ENCODE results near the gene SLC11A2. TPM values are rescaled to one million over a fixed set of nuclear protein-coding genes. Genes with fewer than 3 reads are reported as not detected.

SLC11A2 gene
- total and polyA plus RNA-seq, 12 donors = 21.7 to 82.2 (median 49.7) TPM

- intact Hi-C loops (cut with DNase I) = loop anchor here in 1 of 2 donors (10.0 kb wide), 1 partner anchor 120 kb away; the partner anchor contains the start of gene TMPRSS12
- H3K9me3 ChIP-seq (replicated peaks in 1 of 3) = no peaks in the 10 kb centered on the region
- H3K36me3 ChIP-seq (replicated peaks in 1 of 2) = peaks cover 0 to 13% of the 10 kb centered on the region in 2 donors
- no peak for DNase-seq
- TF ChIP-seq CTCF (IDR thresholded peaks at IDR 0.05) (no peak), POLR2A (IDR thresholded peaks at IDR 0.05) (no peak)
- H3K4me3 ChIP-seq = no peak overlapping the region
- H3K4me1 ChIP-seq (replicated peaks in 1 of 2) = no peaks in the 10 kb centered on the region
- no peaks in the 10 kb centered on the region for H3K27me3 ChIP-seq
- no peak overlapping the region for H3K27ac ChIP-seq
- WGBS, 4 donors = 0 to 81% (median 79%) methylated on average over 1 of the region's 1 CpG
Observed at GRCh38 chr12:50964432-50964831, 61.8 kb downstream of the SLC11A2 start.

DNA sequence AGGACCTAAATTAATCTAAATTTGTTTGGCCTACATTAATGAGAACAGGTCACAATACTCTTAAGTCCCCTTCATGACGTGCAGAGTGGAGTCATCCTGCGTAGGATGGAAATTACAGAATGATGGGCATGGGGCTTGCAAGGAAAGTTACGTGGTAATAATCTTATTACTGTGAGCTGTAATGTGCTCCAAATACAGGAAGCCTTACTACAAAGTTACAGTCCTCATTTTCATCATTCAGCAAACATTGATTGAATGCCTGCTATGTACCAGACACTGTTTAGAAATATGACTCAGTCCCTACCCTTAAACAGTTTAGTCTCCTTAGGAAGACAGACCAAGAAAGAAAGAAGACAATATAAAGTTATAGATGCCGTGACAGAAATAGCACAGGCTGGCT is 64.5 kb downstream of the SLC11A2 start:
- intact Hi-C loops (cut with DNase I) = loop anchor here in 1 of 2 donors (10.0 kb wide), 1 partner anchor 117 kb away; the partner anchor contains the start of gene TMPRSS12
- Histone ChIP-seq H3K36me3 (replicated peaks in 1 of 2) (no peaks in the 10 kb centered on the region), H3K27me3 (no peaks in the 10 kb centered on the region), H3K27ac (no peak overlapping the region), H3K4me1 (replicated peaks in 1 of 2) (no peaks in the 10 kb centered on the region), H3K4me3 (no peak overlapping the region), H3K9me3 (replicated peaks in 1 of 3) (no peaks in the 10 kb centered on the region)
- TF ChIP-seq POLR2A (IDR thresholded peaks at IDR 0.05) (no peak), CTCF (IDR thresholded peaks at IDR 0.05) (no peak)
- 89 to 99% (median 96%) methylated on average over 4 of the region's 4 CpGs for WGBS, 4 donors
- DNase-seq = no peak

- Histone ChIP-seq H3K27me3 (no peaks in the 10 kb centered on the region), H3K27ac (no peak overlapping the region), H3K36me3 (replicated peaks in 1 of 2) (no peaks in the 10 kb centered on the region), H3K4me1 (replicated peaks in 1 of 2) (no peaks in the 10 kb centered on the region), H3K9me3 (replicated peaks in 1 of 3) (no peaks in the 10 kb centered on the region), H3K4me3 (no peak overlapping the region)
- no peak for DNase-seq
- TF ChIP-seq CTCF (IDR thresholded peaks at IDR 0.05) = no peak
- TF ChIP-seq POLR2A (IDR thresholded peaks at IDR 0.05) = no peak
- intact Hi-C loops (cut with DNase I) = loop anchor here in 1 of 2 donors (10.0 kb wide), 1 partner anchor 115 kb away; the partner anchor contains the start of gene TMPRSS12
Observed at GRCh38 chr12:50960130-50960529, 66.1 kb downstream of the SLC11A2 start.

GRCh38 chr12:50955697-50956096 is 70.5 kb downstream of the SLC11A2 start:
- no peak for TF ChIP-seq CTCF (IDR thresholded peaks at IDR 0.05)
- no peak for TF ChIP-seq POLR2A (IDR thresholded peaks at IDR 0.05)
- no peak overlapping the region for H3K27ac ChIP-seq
- no peaks in the 10 kb centered on the region for H3K27me3 ChIP-seq
- DNase-seq = no peak
- H3K36me3 ChIP-seq (replicated peaks in 1 of 2) = no peaks in the 10 kb centered on the region
- intact Hi-C loops (cut with DNase I) = no loop called here
- WGBS, 4 donors = 68 to 87% (median 83%) methylated on average over 2 of the region's 2 CpGs
- no peak overlapping the region for H3K4me3 ChIP-seq
- no peaks in the 10 kb centered on the region for H3K9me3 ChIP-seq (replicated peaks in 1 of 3)
- no peaks in the 10 kb centered on the region for H3K4me1 ChIP-seq (replicated peaks in 1 of 2)
